Omental fat pad (tissue), 4 donors: ENCODE results near the gene KCTD7. TPM values are rescaled to one million over a fixed set of nuclear protein-coding genes. Genes with fewer than 3 reads are reported as not detected.
"Not testable (repeated sequence)": the region's sequence is repeated elsewhere in the genome, so short reads cannot be mapped to it uniquely, and the experiment has no call there.

Experiments
- ATAC-seq: fragments of 150-250 bp; one replicate; pipeline ENCODE4 v1.9.1; 2016; ENCODE audit warnings: mild to moderate bottlenecking, moderate library complexity; ENCODE audit not compliant: low FRiP score
- DNase-seq: peaks from one replicate; pipeline ENCODE4 v3.0.0-alpha.2; 2019; ENCODE audit warnings: low spot score
- CTCF ChIP-seq, 3 donors: fragments of 450-650 bp; IDR thresholded peaks; one replicate each; pipeline ENCODE4 v1.5.1; 2016 to 2017; ENCODE audit warnings: antibody characterized with exemption in 3 of 3, mild to moderate bottlenecking in 3 of 3, moderate library complexity in 2 of 3
- total RNA-seq, 4 donors: library from RNA; depleted of rRNA; stranded (reverse); fragments of >200 nt; gene quantifications; one replicate each; pipeline ENCODE4 v1.1.0, GENCODE V29; 2016

KCTD7 gene
- total RNA-seq, 4 donors from 2014 or later = 14.2 to 26.8 (median 14.6) TPM

- no peak for ATAC-seq
- TF ChIP-seq CTCF (IDR thresholded peaks at IDR 0.05) = no peak
- DNase-seq = no peak
These were observed 40.0 kb downstream of the KCTD7 start for GRCh38 chr7:66668677-66669076.

- TF ChIP-seq CTCF (IDR thresholded peaks at IDR 0.05) = no peak
- ATAC-seq (no peak), DNase-seq (no peak)
These were observed 40.4 kb downstream of the KCTD7 start for GRCh38 chr7:66669088-66669487.

- no peak for TF ChIP-seq CTCF (IDR thresholded peaks at IDR 0.05)
- DNase-seq (no peak), ATAC-seq (no peak)
These were observed 40.8 kb downstream of the KCTD7 start for GRCh38 chr7:66669496-66669895.

GRCh38 chr7:66671034-66671433, 42.4 kb downstream of the KCTD7 start:
- TF ChIP-seq CTCF (IDR thresholded peaks at IDR 0.05) = no peak
- no peak for DNase-seq
- no peak for ATAC-seq

GRCh38 chr7:66671486-66671885, 42.8 kb downstream of the KCTD7 start:
- not testable (repeated sequence) for DNase-seq, ATAC-seq

- not testable (repeated sequence) for DNase-seq, ATAC-seq
These were observed 43.9 kb downstream of the KCTD7 start for GRCh38 chr7:66672432-66673123.

- not testable (repeated sequence) for DNase-seq
- ATAC-seq = peak; percentile 57
These were observed 44.5 kb downstream of the KCTD7 start for GRCh38 chr7:66673124-66673640.

GRCh38 chr7:66679633-66680244, 51.1 kb downstream of the KCTD7 start:
- TF ChIP-seq CTCF (IDR thresholded peaks at IDR 0.05) = no peak
- ATAC-seq (no peak), DNase-seq (no peak)
